Measurements from ENCODE around the gene LGALS9B.
"Not testable (repeated sequence)": the region's sequence is repeated elsewhere in the genome, so short reads cannot be mapped to it uniquely, and the experiment has no call there.

The LGALS9B gene

DNA sequence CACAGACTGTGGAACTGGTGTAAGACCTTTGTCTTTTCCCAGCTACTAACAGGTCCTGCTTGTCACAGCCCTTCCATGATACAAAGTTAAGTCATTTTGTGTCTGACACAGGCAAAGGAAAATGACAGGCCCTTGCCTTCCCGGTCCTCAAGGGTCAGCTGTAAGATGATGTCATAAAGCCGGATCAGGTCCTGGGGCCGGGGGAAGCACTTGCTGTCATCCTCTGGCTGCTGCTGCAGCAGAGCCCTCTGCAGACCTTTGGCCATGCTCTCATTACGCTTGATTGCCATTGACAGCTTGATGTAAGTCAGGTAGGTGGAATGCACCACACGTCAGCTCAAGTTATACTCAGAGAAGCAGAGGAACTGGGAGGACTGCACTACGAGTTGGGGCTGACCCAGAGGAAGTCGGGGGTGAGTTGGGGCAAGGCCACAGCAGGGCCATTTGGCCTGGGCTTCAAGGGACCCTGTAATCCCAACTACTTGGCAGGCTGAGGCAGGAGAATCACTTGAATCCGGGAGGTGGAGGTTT, 50.9 kb downstream of the LGALS9B start:
- DNase-seq (ENCODE audit: low read depth in 3 of 3), result not testable (repeated sequence)

DNA sequence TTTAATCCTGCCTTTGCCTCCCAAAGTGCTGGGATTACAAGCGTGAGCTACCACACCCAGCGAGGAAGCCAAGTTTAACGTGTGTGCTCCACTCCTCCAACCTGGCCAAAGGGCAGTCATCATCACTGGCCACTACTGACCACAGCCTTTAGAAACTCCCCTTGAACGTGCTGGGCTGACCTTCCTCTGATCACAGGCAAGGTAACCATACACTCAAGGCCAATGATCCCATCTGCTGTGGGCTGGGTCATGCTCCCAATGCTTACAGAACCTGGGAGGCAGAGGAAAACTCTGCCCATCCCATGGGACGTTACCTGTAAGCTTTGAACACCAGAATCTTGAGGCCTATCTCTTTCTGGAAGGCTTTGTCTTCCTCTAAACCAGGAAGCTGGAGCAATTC, 51.9 kb downstream of the LGALS9B start:
- not testable (repeated sequence) for DNase-seq (ENCODE audit: low read depth in 3 of 3)

DNA sequence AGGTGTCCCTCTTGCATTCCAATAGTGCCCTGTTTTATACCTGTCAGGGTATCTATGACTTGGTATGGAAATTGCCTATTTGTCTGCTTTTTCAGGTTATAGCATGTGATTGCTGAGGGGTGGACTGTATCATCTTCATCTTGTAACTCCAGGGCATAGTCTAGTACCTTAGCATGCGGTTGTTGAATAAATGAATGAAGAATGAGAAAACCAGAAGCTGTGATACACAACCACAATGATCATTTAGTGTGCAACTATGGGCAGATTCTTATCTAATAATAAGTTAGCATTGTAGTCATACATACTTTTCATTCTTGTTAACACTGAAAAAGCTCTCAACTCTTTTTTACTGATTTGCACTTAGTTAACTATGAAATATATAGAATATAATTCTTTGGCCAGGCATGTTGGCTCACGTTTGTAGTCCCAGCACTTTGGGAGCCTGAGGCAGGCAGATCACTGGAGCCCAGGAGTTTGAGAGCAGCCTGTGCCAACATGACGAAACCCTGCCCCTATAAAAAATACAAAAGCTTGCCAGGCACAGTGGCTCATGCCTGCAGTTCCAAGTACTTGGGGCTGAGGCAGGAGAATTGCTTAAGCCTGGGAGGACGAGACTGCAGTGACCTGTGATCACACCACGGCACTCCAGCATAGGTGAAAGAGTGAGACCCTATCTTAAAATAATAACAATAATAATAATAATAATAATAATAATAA, 65.9 kb downstream of the LGALS9B start:
- DNase-seq (ENCODE audit: low read depth in 3 of 3), result not testable (repeated sequence)

DNA sequence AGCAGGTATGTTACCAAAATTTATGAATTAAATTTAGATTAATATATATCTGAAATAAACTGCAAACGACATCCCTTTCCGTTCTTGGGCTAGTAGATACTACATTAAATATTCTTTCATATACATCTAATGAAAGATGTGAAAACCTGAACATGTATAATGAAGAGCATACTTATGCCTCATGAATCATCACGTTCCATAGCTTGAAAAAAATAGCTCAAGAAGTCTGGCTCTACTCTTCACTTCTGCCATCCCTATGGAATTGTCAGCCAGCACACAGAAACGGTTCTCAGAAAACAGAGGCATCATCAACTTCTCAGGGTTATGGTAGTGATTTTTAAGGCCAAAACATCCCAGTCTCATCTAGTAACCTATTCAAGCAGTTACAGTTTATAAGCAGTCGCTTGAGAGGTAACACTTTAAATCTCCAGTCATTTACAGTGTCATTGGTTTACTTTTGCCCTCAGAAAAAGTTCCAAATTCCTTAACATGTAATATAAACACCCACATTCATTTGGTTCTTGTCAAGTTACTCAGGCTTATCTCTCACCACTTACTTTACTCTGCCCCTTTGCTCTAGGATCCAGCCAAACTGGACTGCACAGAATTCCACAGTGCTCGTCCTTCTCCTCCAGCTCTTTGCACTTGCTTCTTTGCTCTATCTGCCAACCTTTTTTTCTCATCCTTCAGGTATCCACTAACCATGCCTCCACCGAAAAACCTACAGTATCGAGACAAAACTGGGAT, 66.6 kb downstream of the LGALS9B start:
- DNase-seq (ENCODE audit: low read depth in 3 of 3), result not testable (repeated sequence)

Data from stimulated activated CD4-positive, alpha-beta T cell treated with anti-CD3 and anti-CD28 coated beads, TNF-alpha, amount 100 ng/mL, for 48 hours (primary cell).